ENCODE data around the gene PTPRE.
"Not testable (repeated sequence)": the region's sequence is repeated elsewhere in the genome, so short reads cannot be mapped to it uniquely, and the experiment has no call there.

Gene PTPRE

DNA sequence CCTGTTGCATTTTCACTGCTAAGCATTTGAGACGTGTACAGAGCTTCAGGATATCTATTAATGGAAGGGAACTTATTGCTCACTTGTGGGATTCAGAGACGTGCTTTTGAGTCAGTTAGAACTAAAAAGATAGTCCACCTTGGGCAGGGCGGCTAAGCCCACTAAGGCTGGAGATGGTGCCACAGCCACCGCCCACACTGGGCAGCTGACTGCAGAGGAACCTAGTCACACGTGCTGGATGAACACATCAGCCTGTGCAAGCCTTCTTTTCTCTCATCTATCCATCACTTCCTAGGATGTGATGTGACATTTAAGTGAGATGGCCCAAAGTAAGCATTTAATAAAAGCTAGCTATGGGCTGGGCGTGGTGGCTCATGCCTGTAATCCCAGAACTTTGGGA lies 78.0 kb downstream of the PTPRE start:
- no peak for DNase-seq

DNA sequence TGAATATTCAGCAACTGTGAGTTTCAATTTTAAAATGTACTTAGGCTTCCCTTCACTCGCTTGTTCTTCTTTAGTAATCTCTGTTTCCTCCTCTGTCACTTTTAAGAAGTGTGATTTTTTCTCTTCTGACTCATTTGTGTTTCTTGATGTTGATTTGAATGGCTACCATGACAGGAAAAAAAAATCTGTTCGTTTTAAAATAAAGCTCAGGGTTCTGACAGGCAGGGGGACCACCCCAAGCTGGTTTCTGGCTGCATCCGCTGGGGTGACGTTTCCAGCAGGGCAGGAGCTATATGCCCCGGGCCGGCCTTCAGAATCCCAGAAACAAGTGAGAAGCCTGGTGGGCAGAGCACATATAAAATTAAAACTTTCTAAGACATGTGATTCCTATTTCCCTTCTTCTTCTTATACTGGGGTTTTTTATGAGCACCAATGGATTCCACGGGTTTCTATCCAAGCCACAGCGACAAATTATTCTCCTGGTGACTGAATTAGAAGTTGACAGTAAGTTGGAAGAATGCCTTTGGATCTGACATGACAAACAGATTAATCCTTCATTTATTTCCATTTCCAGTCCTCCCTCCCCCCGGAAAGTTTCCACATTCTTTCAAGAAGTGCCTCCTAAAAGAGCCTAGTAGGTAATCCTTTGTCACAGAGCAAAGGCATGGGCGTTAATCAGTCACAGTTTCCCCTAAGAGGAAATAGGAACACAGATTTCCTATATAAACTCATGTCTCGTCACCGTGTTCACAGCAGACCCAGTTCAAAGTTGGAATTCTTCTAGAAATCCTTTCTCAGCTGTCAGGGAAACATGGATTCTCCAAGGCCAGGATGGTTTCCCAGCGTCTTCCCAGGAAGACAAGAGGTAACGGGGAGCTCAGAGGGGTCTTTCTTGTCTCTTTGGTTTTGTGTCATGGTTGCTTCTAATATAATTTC lies 79.9 kb downstream of the PTPRE start:
- DNase-seq: no peak

GRCh38 chr10:127987467-127988380 lies 80.8 kb downstream of the PTPRE start:
- no peak for DNase-seq

- DNase-seq: no peak
Observed at GRCh38 chr10:127989481-127990012, 82.6 kb downstream of the PTPRE start.

GRCh38 chr10:127990132-127990788 lies 83.4 kb downstream of the PTPRE start:
- not testable (repeated sequence) for DNase-seq

DNA sequence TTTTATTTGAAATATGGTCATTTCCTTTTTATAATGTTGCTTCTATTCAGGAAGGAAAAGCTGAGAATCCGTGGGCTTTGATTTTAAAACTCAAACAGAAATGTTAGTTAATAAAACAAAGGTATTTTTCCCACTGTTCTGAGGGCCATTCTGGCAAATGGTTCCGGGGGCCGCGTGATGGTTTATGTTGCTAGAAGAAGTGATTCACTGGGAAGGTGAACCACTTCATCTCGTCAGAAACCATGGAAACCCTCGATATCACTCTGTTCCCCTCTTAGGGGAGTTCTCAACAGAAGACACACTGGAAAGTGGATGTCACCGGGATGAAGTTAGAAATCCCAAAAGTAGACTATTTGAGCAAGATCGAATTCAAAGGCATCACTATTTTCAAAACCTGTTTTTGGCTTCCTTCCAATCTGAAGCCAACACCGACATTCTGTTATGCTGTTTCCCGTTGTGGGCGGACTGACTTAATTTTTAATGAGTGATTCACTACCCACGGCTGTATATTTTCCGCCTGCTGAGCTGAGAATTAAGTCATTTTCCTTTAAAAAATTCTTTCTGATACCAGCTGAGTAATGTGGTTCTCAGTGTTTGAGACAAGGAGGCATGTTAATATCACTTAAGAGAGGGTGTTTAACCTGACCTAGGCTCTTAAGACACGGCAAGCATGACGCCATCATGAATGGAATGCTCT lies 84.1 kb downstream of the PTPRE start:
- DNase-seq: no peak

DNA sequence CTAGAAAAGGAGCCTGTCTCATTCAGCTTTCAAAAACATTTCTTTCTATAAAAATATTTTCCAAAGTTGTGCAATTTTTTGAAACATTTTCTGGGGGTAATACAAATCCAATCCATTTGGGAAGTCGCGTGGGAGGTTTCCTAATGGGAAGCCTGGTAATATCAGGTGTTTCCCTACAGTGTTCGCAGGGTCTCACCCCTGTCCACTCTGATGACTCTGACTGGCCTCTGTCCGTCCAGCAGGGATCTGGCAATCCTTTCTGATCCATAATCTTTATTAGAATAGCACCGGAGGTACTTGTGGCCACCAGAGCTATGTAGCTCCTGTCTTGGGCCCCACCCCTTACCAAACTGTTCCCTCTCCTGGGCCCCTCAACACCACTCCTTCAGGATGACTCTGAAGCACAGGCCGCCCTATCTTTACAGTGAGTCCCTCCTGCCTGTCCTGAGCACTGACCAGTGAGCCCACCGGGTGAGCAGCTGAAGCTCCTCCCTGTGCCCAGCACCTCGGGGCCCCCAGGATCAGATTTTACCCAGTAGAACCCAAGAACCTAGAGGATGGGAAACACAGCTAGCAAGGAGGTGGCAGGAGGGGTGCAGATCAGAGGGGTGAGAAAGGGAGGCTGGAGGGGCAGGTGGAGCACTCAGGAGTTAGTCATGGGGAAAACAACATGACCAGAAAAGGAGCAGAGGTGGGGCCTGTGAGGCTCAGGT lies 84.8 kb downstream of the PTPRE start:
- no peak for DNase-seq

DNA sequence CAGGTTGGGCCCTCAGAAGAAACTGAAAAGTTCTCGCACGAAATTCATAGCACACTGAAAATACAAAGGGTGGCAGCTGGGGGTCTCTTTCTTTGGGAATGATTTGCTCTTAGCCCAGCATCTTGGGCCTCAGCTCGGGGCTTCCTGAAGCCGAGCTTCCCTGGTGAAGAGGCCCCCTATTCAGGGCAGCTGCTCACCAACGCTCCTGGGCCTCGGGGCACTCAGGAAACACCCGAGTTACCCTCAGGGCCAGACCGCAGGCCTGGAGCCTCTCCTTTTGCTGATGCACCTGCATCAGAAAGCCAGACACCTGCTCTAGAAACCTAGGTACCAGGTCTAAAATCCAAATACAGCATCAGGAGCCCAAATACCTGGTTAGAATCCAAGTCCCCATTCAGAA lies 85.5 kb downstream of the PTPRE start:
- DNase-seq: no peak

DNA sequence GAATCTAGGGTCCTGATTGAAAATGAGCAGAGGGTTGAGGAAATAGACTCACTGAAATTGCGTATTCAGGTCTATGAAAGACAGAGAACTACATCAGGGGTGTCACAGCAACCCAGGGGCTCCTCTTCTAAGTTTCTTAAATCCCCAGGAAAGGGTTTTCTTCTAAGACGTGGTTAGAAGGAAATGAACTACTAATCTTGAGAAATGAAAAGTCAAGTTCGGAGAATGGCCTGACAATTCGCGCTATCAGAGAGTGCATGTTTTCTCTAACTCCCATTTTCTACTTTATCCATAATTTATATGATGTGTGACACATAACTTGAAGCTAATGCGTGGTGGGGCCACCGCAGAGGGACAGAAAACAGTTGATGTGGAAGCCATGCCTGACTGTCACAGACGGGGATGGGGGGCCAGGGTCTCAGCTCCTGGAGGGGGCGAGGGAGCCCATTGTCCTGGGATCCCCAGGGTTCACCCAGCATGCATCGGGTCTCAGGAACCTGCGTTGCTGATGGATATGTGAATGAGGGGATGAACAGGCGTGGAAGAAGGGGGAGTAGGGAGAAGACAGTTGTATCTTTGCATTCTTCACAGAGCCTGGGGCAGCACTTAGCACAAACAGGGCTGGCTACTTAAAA lies 86.3 kb downstream of the PTPRE start:
- no peak for DNase-seq

DNA sequence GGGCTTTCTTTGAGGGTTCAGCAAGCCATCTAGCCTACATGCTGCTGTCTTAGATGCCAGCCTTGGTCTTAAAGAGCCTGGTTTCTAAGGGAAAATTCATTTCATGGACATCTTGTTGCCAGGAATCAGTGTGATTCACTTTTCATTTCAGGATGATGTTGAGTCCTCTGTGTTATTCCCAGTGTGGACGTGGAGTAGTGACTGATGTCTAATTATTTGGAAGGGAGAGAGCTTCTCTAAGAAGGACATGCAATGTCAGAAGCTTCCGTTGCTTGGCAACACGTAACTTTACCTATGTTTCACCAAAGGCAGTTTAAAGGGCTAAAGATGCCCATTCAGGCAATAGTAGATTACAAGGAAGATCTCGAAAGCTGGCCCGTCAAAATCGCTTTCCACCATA lies 89.0 kb downstream of the PTPRE start:
- DNase-seq: no peak

DNA sequence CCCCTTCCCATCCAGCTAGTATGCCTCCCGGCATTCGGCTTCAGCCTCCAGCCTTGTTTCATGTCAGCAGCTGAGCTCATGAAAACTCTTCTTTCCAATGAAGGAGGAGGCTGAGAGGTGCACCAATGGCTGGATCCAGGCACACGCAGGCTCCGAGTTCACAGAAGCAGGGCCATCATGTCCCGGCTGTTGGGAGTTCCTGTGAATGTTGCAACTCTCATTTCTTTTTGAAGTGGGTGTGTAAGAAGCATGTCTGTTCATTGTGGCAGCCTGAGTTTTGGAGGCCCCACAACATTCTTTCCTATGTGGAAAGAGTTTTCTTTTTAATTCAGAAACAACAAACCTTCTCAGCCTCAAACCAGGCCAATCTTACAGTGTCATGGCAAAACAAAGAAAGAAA lies 89.7 kb downstream of the PTPRE start:
- no peak for DNase-seq

- no peak for DNase-seq
Observed at GRCh38 chr10:127997271-127997670, 90.4 kb downstream of the PTPRE start.

GRCh38 chr10:127997937-127998336 lies 91.0 kb downstream of the PTPRE start:
- no peak for DNase-seq

DNA sequence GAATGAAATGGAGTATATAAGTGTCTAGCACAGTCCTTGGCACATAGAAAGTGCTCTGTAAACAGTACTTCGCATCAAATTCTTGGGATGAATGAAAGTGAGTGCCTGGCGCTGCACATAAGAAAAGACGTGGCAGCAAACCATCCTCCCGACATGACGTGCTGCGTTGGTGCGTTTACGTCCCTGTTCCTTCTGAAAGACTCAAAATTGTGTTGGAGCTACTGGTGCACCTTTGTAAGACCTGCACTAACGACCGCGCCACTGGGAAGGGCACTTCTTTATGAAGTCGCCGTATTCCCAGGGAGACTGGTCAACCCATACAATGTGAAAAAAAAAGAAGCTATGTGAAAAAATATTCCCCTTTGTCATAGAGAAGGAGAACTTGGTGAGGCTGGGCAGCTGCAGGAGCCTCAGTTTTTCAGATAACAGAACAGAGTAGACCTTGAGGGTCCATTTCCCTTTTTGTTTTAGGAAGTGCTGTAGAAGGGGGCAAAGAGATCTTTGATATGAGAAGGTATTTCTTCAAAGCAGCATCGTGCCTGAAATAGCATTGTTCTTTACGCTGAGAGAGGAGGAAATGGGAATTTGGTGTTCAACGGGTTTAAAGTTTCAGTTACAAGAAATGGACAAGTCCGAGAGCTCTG lies 91.7 kb downstream of the PTPRE start:
- no peak for DNase-seq

GRCh38 chr10:127999297-128000129 lies 92.6 kb downstream of the PTPRE start:
- no peak for DNase-seq

GRCh38 chr10:128000471-128001362 lies 93.8 kb downstream of the PTPRE start:
- DNase-seq: no peak

- DNase-seq: no peak
Observed at GRCh38 chr10:128001363-128001745, 94.5 kb downstream of the PTPRE start.

DNA sequence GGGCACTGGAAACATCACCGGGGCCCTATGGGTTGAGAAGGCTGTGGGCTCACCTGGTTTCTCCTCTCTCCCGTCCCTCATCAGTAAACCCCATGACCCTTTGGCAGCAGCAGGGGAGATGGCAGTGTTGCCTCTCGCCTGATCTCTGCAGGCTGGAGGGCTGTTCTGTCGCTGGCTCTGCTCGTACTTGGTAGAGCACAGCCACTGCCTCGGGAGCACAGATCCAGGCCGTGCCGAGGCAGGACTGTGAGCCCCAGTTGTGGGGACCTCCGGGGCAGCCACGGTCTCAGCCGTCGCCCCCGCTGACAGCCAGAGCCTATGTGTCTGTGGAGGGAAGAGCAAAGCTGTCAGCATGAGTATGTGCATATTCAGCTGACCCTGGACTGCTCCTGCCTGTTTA lies 94.9 kb downstream of the PTPRE start:
- no peak for DNase-seq

DNA sequence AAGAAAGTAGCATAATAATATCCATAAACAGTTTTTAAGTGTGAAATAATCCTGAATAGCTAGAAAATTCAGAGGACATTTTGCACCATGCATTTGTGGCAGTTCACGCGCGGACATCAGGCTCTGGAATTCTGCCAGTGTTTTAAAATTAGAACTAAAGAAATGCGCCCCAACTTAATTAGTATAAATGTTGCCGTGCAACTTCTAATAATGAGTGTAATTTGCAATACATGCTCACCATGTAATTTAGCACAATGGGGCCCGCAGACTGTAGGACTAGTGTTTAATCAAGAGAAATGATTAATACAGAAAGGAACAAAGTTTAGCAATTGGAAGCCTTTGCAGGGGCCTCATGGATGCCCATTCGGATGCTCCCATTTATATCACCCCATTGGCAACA lies 96.6 kb downstream of the PTPRE start:
- no peak for DNase-seq

Measured in NCI-H1417 (cell line).